Measurements from ENCODE around the gene LTBP1. TPM values are rescaled to one million over a fixed set of nuclear protein-coding genes. Genes with fewer than 3 reads are reported as not detected.

Gene LTBP1
- total and polyA plus RNA-seq, 4 donors = 107 to 573 (median 545) TPM

DNA sequence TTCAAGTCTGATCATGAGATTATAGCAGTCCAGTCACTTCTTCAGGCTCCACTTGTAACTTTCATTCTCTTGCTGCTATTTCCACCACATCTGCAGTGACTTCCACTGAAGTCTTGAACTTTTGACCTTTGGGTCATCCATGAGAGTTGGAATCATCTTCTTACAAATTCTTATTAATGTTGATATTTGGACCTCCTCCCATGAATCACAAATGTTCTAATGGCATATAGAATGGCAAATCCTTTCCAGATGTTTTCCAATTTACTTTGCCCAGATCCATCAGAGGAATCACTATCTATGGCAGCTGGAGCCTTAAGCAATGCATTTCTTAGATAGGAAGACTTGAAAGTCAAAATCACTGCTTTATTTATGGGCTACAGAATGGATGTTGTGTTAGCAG lies 159.4 kb downstream of the LTBP1 start:
- Histone ChIP-seq H3K27ac (ENCODE audit: low read depth in 1 of 2, low read length in 2 of 2) (peak overlapping the region in 1 of 2 donors; percentile 37), H3K9me3 (ENCODE audit: control insufficient read depth, low read length) (no peaks in the 10 kb centered on the region), H3K27me3 (ENCODE audit: control insufficient read depth in 1 of 2, insufficient read depth in 2 of 2, low read length in 1 of 2) (no peaks in the 10 kb centered on the region), H3K4me1 (ENCODE audit: control insufficient read depth in 1 of 2, insufficient read depth in 2 of 2, low read length in 2 of 2) (peaks cover 13 to 23% of the 10 kb centered on the region in 2 donors), H3K4me3 (ENCODE audit: low read length in 2 of 2) (no peak overlapping the region), H3K36me3 (ENCODE audit: control insufficient read depth in 1 of 2, insufficient read depth in 2 of 2, low read length in 1 of 2) (peaks cover 0 to 1% of the 10 kb centered on the region in 2 donors)
- DNase-seq = no peak
- no peak for ATAC-seq (ENCODE audit: low FRiP score)
- intact Hi-C loops (cut with DNase I) = loop anchor here in 1 of 2 donors (5.0 kb wide), 1 partner anchor 34 kb away; no protein-coding TSS in a partner anchor

DNA sequence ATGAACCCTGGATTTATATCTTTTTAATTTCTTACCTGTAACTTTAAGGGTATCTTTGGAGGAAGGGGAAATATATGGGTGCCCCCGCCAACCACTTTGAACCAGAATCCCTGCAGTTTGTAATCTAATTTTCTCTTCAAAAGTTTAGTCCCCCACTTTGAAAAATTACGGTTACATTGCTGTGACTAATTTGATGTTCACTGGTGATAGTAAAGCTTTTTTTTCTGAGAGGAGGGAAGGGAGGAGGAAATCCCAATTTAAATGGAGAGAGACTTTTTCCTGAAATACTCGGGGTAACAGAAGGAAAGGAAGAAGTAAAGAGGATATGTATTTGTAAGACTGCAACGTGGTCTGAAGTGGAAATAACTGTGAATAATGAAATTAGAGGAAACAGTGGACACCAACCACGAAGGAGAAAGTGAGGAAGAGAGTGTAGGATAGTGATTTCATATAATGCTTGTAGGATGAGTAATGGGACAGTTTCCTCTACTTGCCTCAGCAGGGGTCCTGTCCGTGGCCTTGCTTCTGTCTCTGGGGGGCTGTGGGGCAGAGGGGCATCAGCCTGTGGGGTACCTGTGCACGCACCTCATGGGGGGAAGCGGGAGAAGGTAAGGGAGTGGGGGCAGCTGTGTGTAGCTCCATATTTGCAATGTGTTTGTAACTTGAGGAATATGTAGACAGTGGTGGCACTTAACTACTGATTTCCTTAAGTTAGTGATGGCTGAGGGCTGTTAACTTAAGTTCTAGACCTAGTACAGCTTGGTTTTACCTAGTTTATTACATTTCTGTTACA lies 161.1 kb downstream of the LTBP1 start:
- ATAC-seq (ENCODE audit: low FRiP score) = no peak
- no peak for DNase-seq
- H3K9me3 ChIP-seq (ENCODE audit: control insufficient read depth, low read length) = no peaks in the 10 kb centered on the region
- WGBS, 2 donors = 67 to 78% methylated on average over 8 of the region's 8 CpGs
- no peaks in the 10 kb centered on the region for H3K27me3 ChIP-seq (ENCODE audit: control insufficient read depth in 1 of 2, insufficient read depth in 2 of 2, low read length in 1 of 2)
- no peak overlapping the region for H3K4me3 ChIP-seq (ENCODE audit: low read length in 2 of 2)
- intact Hi-C loops (cut with DNase I) = loop anchor here in 1 of 2 donors (5.0 kb wide), 1 partner anchor 36 kb away; no protein-coding TSS in a partner anchor
- peaks cover 12 to 22% of the 10 kb centered on the region in 2 donors for H3K4me1 ChIP-seq (ENCODE audit: control insufficient read depth in 1 of 2, insufficient read depth in 2 of 2, low read length in 2 of 2)
- H3K36me3 ChIP-seq (ENCODE audit: control insufficient read depth in 1 of 2, insufficient read depth in 2 of 2, low read length in 1 of 2) = peaks cover 0 to 1% of the 10 kb centered on the region in 2 donors
- H3K27ac ChIP-seq (ENCODE audit: low read depth in 1 of 2, low read length in 2 of 2) = peak overlapping the region in 1 of 2 donors; percentile 85

DNA sequence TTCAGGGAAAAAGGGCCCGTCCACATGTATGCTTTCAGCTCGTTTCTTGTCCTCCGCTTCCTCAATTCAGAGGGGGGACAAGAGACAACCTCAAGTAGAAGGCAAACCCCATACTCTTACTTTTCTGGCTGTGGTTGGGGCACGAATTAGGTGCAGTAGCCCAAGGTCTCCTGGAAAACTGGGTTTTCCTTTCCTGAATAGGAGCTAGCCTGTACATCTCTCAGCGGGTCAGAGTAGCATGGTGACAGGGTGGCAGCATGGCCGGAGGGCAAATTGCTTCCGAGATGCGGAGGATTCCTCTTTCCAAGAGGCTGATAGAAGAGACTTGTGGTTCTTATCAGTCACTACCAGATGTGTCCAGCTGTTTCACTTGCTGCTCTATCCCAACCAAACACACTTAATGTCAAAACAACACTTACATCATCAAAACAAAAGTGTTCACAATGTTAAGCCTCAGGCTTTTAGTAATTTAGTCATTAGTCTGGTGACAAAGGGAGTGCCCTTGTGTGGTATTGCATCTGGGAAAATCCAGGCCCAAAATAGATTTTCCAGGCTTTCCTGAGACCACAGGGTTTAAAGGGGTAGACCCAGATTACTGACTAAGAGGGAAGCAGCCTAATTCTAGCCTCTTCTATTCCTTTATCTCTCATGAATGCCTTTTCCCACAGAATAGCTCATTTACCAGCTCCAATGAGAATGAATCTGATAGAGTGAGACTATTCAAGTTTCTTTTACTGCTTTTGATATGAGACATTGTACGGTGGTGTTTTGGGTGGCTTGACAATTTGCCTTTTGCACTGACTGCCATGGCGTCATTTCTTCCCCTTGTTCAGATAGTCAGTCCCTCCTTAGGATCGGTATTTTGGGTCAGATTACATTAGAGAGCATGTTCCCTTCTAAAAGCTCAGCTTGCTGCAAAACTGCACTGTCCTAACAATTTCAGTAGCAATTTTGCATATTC lies 162.0 kb downstream of the LTBP1 start:
- peaks cover 10 to 20% of the 10 kb centered on the region in 2 donors for H3K4me1 ChIP-seq (ENCODE audit: control insufficient read depth in 1 of 2, insufficient read depth in 2 of 2, low read length in 2 of 2)
- peak overlapping the region in 1 of 2 donors; percentile 20 for H3K4me3 ChIP-seq (ENCODE audit: low read length in 2 of 2)
- H3K27me3 ChIP-seq (ENCODE audit: control insufficient read depth in 1 of 2, insufficient read depth in 2 of 2, low read length in 1 of 2) = no peaks in the 10 kb centered on the region
- DNase-seq (no peak), ATAC-seq (ENCODE audit: low FRiP score) (peak; percentile 49)
- peaks cover 0 to 1% of the 10 kb centered on the region in 2 donors for H3K36me3 ChIP-seq (ENCODE audit: control insufficient read depth in 1 of 2, insufficient read depth in 2 of 2, low read length in 1 of 2)
- intact Hi-C loops (cut with DNase I) = loop anchor here in 1 of 2 donors (5.0 kb wide), 1 partner anchor 36 kb away; no protein-coding TSS in a partner anchor
- WGBS, 2 donors = 37 to 43% methylated on average over 11 of the region's 11 CpGs
- no peaks in the 10 kb centered on the region for H3K9me3 ChIP-seq (ENCODE audit: control insufficient read depth, low read length)
- peak overlapping the region; percentile 37 to 85 for H3K27ac ChIP-seq (ENCODE audit: low read depth in 1 of 2, low read length in 2 of 2)

DNA sequence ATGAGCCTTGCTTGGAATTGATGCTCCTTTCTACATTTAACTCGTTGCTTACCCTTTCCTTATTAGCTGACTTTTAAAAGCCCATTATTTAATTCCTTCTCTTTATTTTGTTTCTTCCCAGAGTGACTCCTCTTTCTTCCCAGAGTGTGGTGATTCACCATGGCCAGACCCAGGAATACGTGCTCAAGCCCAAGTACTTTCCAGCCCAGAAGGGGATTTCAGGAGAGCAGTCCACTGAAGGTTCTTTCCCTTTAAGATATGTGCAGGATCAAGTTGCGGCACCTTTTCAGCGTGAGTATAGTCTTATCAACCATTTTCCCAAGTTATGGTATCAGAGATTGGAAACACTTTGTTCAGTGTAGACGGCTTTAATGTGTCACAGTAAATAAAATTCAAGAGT lies 163.7 kb downstream of the LTBP1 start:
- intact Hi-C loops (cut with DNase I) = loop anchor here in 1 of 2 donors (2.0 kb wide), 1 partner anchor 20 kb away; no protein-coding TSS in a partner anchor
- H3K4me1 ChIP-seq (ENCODE audit: control insufficient read depth in 1 of 2, insufficient read depth in 2 of 2, low read length in 2 of 2) = peaks cover 5 to 20% of the 10 kb centered on the region in 2 donors
- 47 to 51% methylated on average over 5 of the region's 5 CpGs for WGBS, 2 donors

DNA sequence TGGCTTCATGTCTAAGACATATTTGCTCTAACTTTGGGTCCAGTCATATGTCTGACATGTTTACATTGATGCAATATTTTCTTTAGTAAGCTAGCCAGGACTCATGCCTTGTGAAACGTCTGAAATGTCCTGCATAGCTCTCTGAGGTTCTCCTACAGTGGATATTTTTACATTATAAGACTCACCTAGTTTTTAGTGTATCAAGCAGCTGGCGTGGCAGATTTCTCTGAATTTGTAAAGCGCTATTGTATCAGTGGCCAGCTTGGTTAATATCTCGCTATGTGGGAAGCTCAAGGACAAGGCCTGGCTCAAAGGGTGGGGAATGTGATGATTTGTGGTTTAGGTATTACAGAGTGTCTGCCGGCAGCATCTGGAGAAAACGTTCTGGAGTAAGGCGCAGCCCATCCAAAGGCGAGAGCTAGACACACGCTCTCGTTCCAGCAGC lies 164.3 kb downstream of the LTBP1 start:
- H3K27me3 ChIP-seq (ENCODE audit: control insufficient read depth in 1 of 2, insufficient read depth in 2 of 2, low read length in 1 of 2) = no peaks in the 10 kb centered on the region
- H3K4me1 ChIP-seq (ENCODE audit: control insufficient read depth in 1 of 2, insufficient read depth in 2 of 2, low read length in 2 of 2) = peaks cover 3 to 20% of the 10 kb centered on the region in 2 donors
- no peak overlapping the region for H3K4me3 ChIP-seq (ENCODE audit: low read length in 2 of 2)
- 43 to 55% methylated on average over 10 of the region's 10 CpGs for WGBS, 2 donors
- ATAC-seq (ENCODE audit: low FRiP score) (no peak), DNase-seq (no peak)
- intact Hi-C loops (cut with DNase I) = loop anchor here in 1 of 2 donors (2.0 kb wide), 1 partner anchor 20 kb away; no protein-coding TSS in a partner anchor
- H3K27ac ChIP-seq (ENCODE audit: low read depth in 1 of 2, low read length in 2 of 2) = no peak overlapping the region
- peaks cover 0 to 1% of the 10 kb centered on the region in 2 donors for H3K36me3 ChIP-seq (ENCODE audit: control insufficient read depth in 1 of 2, insufficient read depth in 2 of 2, low read length in 1 of 2)
- no peaks in the 10 kb centered on the region for H3K9me3 ChIP-seq (ENCODE audit: control insufficient read depth, low read length)

More for the DNA sequence above, 163.7 kb downstream of the LTBP1 start:
- no peak for DNase-seq
- Histone ChIP-seq H3K9me3 (ENCODE audit: control insufficient read depth, low read length) (no peaks in the 10 kb centered on the region), H3K27me3 (ENCODE audit: control insufficient read depth in 1 of 2, insufficient read depth in 2 of 2, low read length in 1 of 2) (no peaks in the 10 kb centered on the region), H3K4me3 (ENCODE audit: low read length in 2 of 2) (no peak overlapping the region), H3K36me3 (ENCODE audit: control insufficient read depth in 1 of 2, insufficient read depth in 2 of 2, low read length in 1 of 2) (peaks cover 0 to 1% of the 10 kb centered on the region in 2 donors), H3K27ac (ENCODE audit: low read depth in 1 of 2, low read length in 2 of 2) (peak overlapping the region in 1 of 2 donors; percentile 57)
- ATAC-seq (ENCODE audit: low FRiP score) = no peak

DNA sequence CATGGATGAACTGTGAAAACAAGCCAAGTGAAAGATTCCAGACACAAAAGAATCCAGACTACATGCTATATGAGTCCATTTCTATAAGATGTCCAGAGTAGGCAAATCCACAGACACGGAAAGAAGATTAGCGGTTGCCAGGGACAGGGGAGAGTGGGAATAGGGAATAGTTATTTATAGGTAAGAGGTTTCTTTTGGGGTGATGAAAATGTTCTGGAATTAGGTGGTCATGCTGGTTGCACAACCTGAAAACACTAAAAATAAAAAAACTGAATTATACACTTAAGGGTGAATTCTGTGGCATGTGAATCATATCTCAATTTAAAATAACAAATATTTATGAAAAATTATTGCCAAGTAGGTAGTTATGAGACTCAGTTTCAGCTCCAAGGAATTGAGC lies 168.4 kb downstream of the LTBP1 start:
- 33 to 35% methylated on average over 2 of the region's 2 CpGs for WGBS, 2 donors
- DNase-seq (no peak), ATAC-seq (ENCODE audit: low FRiP score) (no peak)
- intact Hi-C loops (cut with DNase I) = no loop called here
- Histone ChIP-seq H3K4me1 (ENCODE audit: control insufficient read depth in 1 of 2, insufficient read depth in 2 of 2, low read length in 2 of 2) (peaks cover 0 to 11% of the 10 kb centered on the region in 2 donors), H3K27ac (ENCODE audit: low read depth in 1 of 2, low read length in 2 of 2) (no peak overlapping the region), H3K4me3 (ENCODE audit: low read length in 2 of 2) (no peak overlapping the region), H3K27me3 (ENCODE audit: control insufficient read depth in 1 of 2, insufficient read depth in 2 of 2, low read length in 1 of 2) (no peaks in the 10 kb centered on the region), H3K9me3 (ENCODE audit: control insufficient read depth, low read length) (no peaks in the 10 kb centered on the region), H3K36me3 (ENCODE audit: control insufficient read depth in 1 of 2, insufficient read depth in 2 of 2, low read length in 1 of 2) (peaks cover 0 to 1% of the 10 kb centered on the region in 2 donors)

DNA sequence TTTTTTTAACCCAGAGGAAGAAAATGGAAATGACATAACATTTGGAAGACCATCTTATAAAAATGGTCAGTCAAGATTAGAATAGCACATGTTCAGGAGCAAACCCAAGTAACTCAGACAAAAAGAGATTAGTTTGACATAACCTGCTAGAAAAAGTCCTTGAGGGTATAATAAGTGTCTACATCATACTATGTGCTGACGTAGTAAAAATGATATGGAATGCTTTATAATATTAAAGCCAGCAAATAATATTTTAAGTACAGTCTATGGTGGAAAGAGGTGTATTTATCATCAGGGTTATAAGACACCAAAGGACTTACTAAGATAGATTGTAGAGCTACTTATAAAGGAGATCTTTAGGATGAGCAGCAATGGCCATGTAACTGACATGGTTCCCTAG lies 169.0 kb downstream of the LTBP1 start:
- DNase-seq (no peak), ATAC-seq (ENCODE audit: low FRiP score) (no peak)
- Histone ChIP-seq H3K36me3 (ENCODE audit: control insufficient read depth in 1 of 2, insufficient read depth in 2 of 2, low read length in 1 of 2) (no peaks in the 10 kb centered on the region), H3K27ac (ENCODE audit: low read depth in 1 of 2, low read length in 2 of 2) (no peak overlapping the region), H3K4me3 (ENCODE audit: low read length in 2 of 2) (no peak overlapping the region), H3K4me1 (ENCODE audit: control insufficient read depth in 1 of 2, insufficient read depth in 2 of 2, low read length in 2 of 2) (peaks cover 0 to 7% of the 10 kb centered on the region in 2 donors), H3K27me3 (ENCODE audit: control insufficient read depth in 1 of 2, insufficient read depth in 2 of 2, low read length in 1 of 2) (no peaks in the 10 kb centered on the region), H3K9me3 (ENCODE audit: control insufficient read depth, low read length) (no peaks in the 10 kb centered on the region)
- intact Hi-C loops (cut with DNase I) = no loop called here
- WGBS, 2 donors = 8 to 14% methylated on average over 1 of the region's 1 CpG

DNA sequence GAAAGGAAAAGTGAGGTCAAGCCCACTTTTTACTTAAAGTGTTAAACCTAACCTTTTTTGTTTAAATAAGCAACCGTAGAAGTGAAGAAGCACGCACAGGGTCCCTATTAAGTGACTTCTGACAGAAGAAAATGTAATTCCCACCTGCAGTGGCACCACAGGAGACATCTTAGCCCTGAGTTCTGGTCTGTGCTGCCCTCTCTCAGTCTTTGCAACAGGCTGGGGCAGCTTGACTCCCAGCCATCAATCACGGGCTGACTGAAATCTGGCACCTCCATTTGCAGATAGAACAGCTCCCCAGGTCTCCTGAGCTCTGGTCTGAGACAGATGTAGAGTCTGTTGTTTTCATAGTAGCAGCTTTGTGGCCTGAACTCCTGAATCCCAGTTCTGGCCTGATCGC lies 170.0 kb downstream of the LTBP1 start:
- Histone ChIP-seq H3K27ac (ENCODE audit: low read depth in 1 of 2, low read length in 2 of 2) (peak overlapping the region in 1 of 2 donors; percentile 12), H3K9me3 (ENCODE audit: control insufficient read depth, low read length) (no peaks in the 10 kb centered on the region), H3K27me3 (ENCODE audit: control insufficient read depth in 1 of 2, insufficient read depth in 2 of 2, low read length in 1 of 2) (no peaks in the 10 kb centered on the region), H3K36me3 (ENCODE audit: control insufficient read depth in 1 of 2, insufficient read depth in 2 of 2, low read length in 1 of 2) (no peaks in the 10 kb centered on the region), H3K4me1 (ENCODE audit: control insufficient read depth in 1 of 2, insufficient read depth in 2 of 2, low read length in 2 of 2) (no peaks in the 10 kb centered on the region), H3K4me3 (ENCODE audit: low read length in 2 of 2) (no peak overlapping the region)
- WGBS, 2 donors = 81 to 82% methylated on average over 4 of the region's 4 CpGs
- ATAC-seq (ENCODE audit: low FRiP score) = no peak
- DNase-seq = no peak
- intact Hi-C loops (cut with DNase I) = no loop called here

Measured in aorta (tissue), 5 donors.